ENCODE results near the gene MRPL47. TPM values are rescaled to one million over a fixed set of nuclear protein-coding genes. Genes with fewer than 3 reads are reported as not detected.

MRPL47 gene
- total RNA-seq, 1 experiment from 2014 or later = 75.5 TPM

DNA sequence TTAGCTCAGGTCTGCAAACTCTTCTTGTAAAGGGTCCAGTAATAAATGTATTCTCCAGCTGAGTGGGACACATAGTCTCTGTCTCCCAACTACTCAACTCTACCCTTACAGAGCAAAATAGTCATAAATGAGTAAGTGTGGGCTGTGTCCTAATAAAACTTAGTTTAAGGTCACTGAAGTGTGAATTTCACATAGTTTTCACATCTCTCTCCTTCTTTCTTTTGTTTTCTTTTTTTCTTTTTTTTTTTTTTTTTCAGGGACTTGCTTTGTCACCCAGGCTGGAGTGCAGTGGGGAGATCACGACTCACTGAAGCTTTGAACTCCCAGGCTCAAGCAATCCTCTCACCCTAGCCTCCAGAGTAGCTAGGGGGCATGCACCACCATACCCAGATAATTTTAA, 43.6 kb downstream of the MRPL47 start:
- Histone ChIP-seq H4K20me1 (ENCODE audit: control insufficient read depth, insufficient read depth, insufficient read length) (no peaks in the 10 kb centered on the region), H3K23ac (ENCODE audit: insufficient read length, low read depth, low read length) (no peak overlapping the region), H3K14ac (ENCODE audit: insufficient read depth, low read length) (no peak overlapping the region), H2AFZ (ENCODE audit: low read length) (no peak overlapping the region), H2AK5ac (ENCODE audit: insufficient read length, low read length) (no peak overlapping the region), H3K4me1 (ENCODE audit: insufficient read depth, low read length) (no peaks in the 10 kb centered on the region), H2BK120ac (ENCODE audit: low read depth, low read length, poor library complexity, severe bottlenecking) (no peak overlapping the region), H4K91ac (ENCODE audit: insufficient read length, low read depth, low read length) (no peak overlapping the region), H3K79me2 (ENCODE audit: insufficient read depth, low read length) (peaks cover 7% of the 10 kb centered on the region; the same call in 1 of the 2 replicates), H3K23me2 (ENCODE audit: insufficient read length, low read depth, low read length, poor library complexity, severe bottlenecking) (peaks cover 5% of the 10 kb centered on the region), H3K56ac (ENCODE audit: insufficient read length, low read depth, low read length) (no peak overlapping the region), H3K79me1 (ENCODE audit: insufficient read depth, low read depth, low read length, poor library complexity, severe bottlenecking) (peaks cover 11% of the 10 kb centered on the region), H3K18ac (ENCODE audit: insufficient read length, low read depth, low read length) (no peak overlapping the region), H2BK15ac (ENCODE audit: low read depth, low read length) (no peak overlapping the region), H4K5ac (ENCODE audit: insufficient read length, low read depth, low read length) (no peak overlapping the region), H3K9me3 (ENCODE audit: control insufficient read depth, low read depth, low read length) (no peaks in the 10 kb centered on the region), H4K8ac (replicated peaks; ENCODE audit: insufficient read length, low read depth, low read length) (no peak overlapping the region), H3K4me2 (ENCODE audit: insufficient read depth, insufficient read length, low read length) (no peak overlapping the region), H2BK20ac (ENCODE audit: low read depth, low read length, poor library complexity, severe bottlenecking) (no peak overlapping the region), H3K27me3 (ENCODE audit: insufficient read depth, low read length) (no peaks in the 10 kb centered on the region), H3K4ac (ENCODE audit: low read depth, low read length) (no peak overlapping the region), H3K9ac (ENCODE audit: extremely low read depth, insufficient read length, low read length) (no peak overlapping the region), H2BK12ac (ENCODE audit: insufficient read length, low read depth, low read length) (no peak overlapping the region), H3T11ph (ENCODE audit: low read length) (no peak overlapping the region), H2BK5ac (ENCODE audit: insufficient read length, low read length) (no peak overlapping the region), H3K27ac (ENCODE audit: insufficient read length, low read depth, low read length) (no peak overlapping the region)
- Mint-ChIP-seq H3K27ac (no peak overlapping the region), H3K4me3 (no peak overlapping the region), H3K36me3 (ENCODE audit: insufficient read depth in 1 of 3, low read depth in 3 of 3) (no peaks in the 10 kb centered on the region), H3K27me3 (ENCODE audit: low read depth) (no peaks in the 10 kb centered on the region), H3K9me3 (no peaks in the 10 kb centered on the region), H3K4me1 (peaks cover 5 to 8% of the 10 kb centered on the region in 2 experiments)
- no peak for DNase-seq
- TF ChIP-seq CTCF (conservative IDR thresholded peaks at IDR 0.05) = no peak
- no CpG with 5 or more reads among the region's 1 CpG for WGBS (ENCODE audit: extremely low coverage, insufficient read length, low lambda C conversion rate)
